Measurements from ENCODE around the gene GNPAT.

Gene GNPAT

DNA sequence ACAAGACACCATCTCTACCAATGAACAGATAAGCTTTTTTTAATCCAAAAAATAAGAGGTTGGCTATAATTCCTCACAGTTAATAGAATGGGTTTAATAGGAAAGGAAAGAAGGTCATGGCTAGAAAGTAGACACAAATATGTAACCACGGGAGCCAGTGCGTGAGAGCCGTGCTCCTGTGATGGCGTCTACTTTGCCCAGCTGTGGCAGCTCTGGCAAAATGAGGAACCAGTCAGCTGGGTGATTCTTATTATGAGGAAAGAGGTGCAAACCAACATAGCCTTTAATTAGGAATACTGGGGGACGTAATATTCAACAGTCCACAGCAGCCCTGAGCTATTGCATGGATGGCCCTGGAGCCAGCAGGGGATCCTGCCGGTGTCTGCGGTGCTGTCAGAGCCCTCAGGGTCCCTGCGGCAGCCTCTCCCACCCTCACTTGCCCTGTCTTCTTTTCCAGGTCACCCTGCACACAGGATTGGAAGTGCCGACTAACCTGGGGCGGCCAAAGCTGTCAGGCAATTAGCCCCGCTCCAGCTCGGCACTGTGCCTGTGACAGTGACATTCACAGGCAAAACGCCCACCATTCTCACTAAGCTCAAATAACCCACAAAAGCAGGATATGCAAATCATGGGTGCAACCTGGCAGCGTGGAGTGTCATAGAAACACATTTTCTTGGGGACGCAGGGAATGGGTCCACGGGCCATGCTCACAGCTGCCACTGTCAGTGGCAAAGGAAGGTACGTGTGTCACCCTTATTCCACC lies 25.9 kb upstream of the GNPAT start:
- Histone ChIP-seq H3K36me3 (no peaks in the 10 kb centered on the region), H3K27ac (no peak overlapping the region), H3K4me3 (ENCODE audit: low read depth in 1 of 2, low read length in 1 of 2) (no peak overlapping the region), H3K27me3 (no peaks in the 10 kb centered on the region), H3K4me1 (ENCODE audit: control insufficient read depth in 1 of 2, insufficient read depth in 1 of 2, low read depth in 1 of 2, low read length in 1 of 2) (peaks cover 28 to 29% of the 10 kb centered on the region in 2 experiments), H3K9me3 (no peaks in the 10 kb centered on the region)
- TF ChIP-seq, protein P1, sequence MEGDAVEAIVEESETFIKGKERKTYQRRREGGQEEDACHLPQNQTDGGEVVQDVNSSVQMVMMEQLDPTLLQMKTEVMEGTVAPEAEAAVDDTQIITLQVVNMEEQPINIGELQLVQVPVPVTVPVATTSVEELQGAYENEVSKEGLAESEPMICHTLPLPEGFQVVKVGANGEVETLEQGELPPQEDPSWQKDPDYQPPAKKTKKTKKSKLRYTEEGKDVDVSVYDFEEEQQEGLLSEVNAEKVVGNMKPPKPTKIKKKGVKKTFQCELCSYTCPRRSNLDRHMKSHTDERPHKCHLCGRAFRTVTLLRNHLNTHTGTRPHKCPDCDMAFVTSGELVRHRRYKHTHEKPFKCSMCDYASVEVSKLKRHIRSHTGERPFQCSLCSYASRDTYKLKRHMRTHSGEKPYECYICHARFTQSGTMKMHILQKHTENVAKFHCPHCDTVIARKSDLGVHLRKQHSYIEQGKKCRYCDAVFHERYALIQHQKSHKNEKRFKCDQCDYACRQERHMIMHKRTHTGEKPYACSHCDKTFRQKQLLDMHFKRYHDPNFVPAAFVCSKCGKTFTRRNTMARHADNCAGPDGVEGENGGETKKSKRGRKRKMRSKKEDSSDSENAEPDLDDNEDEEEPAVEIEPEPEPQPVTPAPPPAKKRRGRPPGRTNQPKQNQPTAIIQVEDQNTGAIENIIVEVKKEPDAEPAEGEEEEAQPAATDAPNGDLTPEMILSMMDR (IDR thresholded peaks at IDR 0.05) = no peak

DNA sequence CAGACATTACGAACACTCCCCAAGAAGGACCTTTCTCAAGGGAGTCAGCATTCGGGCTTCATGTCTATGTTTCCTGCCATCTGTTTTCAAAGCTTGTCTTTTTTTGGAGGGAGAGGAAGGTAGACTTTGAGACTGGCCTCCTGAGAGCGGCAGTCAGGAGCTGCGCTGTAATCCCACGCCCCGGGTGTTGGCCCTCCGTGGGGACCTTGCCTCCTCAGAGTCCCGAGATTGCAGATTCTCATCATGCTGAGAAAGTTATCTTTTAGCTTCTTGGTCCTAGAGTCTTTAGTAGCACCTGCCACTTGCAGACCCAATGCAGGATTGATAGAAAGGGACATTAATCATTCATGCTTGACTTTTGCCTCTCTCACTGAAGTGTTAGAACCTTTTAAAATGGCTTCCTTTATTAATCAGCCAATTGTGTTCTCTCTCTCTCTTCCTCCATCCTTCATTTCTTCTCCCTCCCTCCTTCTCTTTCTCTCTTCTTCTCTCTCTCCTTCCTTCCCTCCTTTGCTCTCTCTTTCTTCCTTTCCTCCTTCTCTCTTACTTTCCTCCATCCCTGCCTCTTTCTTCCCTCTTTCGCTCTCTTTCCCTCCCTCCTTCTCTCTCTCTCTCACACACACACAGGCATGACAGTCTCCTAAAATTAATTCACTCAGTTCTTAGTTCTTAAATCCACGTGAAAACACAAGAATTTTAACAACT lies 25.2 kb upstream of the GNPAT start:
- H3K36me3 ChIP-seq = no peaks in the 10 kb centered on the region
- no peaks in the 10 kb centered on the region for H3K9me3 ChIP-seq
- H3K27ac ChIP-seq = no peak overlapping the region
- TF ChIP-seq, protein P1 (IDR thresholded peaks at IDR 0.05) = no peak
- no peak overlapping the region for H3K4me3 ChIP-seq (ENCODE audit: low read depth in 1 of 2, low read length in 1 of 2)
- peaks cover 28 to 29% of the 10 kb centered on the region in 2 experiments for H3K4me1 ChIP-seq (ENCODE audit: control insufficient read depth in 1 of 2, insufficient read depth in 1 of 2, low read depth in 1 of 2, low read length in 1 of 2)
- H3K27me3 ChIP-seq = no peaks in the 10 kb centered on the region

DNA sequence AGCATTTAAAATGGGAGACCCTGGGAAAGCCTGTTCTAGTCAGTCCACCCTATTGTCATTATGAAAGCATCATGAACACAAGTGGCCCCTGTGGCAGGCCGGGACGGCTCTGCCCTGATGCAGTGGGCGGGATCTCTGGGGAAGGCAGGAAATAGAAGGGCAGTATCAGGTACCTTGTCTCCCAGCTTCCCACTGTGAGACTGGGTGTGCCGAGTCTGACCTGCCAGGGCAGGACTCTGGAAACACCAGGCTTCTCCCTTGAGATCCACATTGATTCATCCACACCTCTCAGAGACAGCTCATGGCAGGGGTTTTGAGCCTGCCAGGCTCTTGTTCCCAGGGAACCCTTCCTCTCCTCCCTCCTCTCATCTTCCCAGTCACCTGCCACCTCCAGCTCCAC lies 24.5 kb upstream of the GNPAT start:
- Histone ChIP-seq H3K27me3 (no peaks in the 10 kb centered on the region), H3K4me1 (ENCODE audit: control insufficient read depth in 1 of 2, insufficient read depth in 1 of 2, low read depth in 1 of 2, low read length in 1 of 2) (peaks cover 22 to 24% of the 10 kb centered on the region in 2 experiments), H3K4me3 (ENCODE audit: low read depth in 1 of 2, low read length in 1 of 2) (no peak overlapping the region), H3K27ac (no peak overlapping the region), H3K9me3 (no peaks in the 10 kb centered on the region), H3K36me3 (no peaks in the 10 kb centered on the region)
- TF ChIP-seq, protein P1 (IDR thresholded peaks at IDR 0.05) = no peak

DNA sequence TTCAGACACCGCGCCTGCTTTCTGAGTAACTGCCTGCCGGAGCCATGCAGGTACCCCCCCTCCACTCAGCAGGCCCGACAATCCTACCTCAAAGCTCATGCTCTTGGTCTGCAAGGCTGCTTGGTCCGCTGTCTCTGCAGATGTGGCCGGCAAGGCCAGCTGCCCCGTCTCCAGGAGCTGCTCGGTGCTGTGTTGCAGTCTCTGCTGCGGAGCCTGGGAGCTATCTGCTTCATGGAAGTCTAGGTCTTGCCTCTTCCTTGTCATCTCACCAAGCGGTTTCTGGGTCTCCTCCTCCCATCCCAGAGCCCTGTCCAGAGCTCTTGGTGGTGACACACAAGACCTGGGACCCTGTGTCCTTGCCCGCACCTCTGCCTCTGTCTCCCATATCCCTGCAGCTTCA lies 24.0 kb upstream of the GNPAT start:
- H3K9me3 ChIP-seq = no peaks in the 10 kb centered on the region
- H3K27me3 ChIP-seq = no peaks in the 10 kb centered on the region
- no peaks in the 10 kb centered on the region for H3K36me3 ChIP-seq
- no peak overlapping the region for H3K4me3 ChIP-seq (ENCODE audit: low read depth in 1 of 2, low read length in 1 of 2)
- no peak overlapping the region for H3K27ac ChIP-seq
- H3K4me1 ChIP-seq (ENCODE audit: control insufficient read depth in 1 of 2, insufficient read depth in 1 of 2, low read depth in 1 of 2, low read length in 1 of 2) = peaks cover 20 to 21% of the 10 kb centered on the region in 2 experiments
- TF ChIP-seq, protein P1 (IDR thresholded peaks at IDR 0.05) = no peak

DNA sequence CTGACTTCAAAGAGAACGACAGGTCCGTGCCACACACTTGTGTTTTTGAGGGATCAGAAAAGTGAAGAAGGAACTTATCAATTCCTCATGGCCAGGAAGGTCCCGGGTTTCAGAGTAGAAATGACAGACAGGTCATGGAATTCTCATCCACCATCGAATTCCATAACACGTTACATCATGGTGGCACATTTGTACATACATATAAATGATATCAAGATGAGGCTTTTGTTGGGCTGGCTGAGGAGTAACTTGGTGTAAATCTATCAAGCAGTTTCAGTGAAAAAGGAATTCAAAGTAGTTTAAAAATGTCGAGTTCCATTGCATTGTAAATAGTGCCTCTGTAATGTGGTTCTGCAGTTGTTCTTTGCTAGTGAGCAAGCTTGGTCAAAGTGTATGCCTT lies 22.9 kb upstream of the GNPAT start:
- H3K9me3 ChIP-seq = no peaks in the 10 kb centered on the region
- TF ChIP-seq, protein P1 (IDR thresholded peaks at IDR 0.05) = no peak

More for the DNA sequence above, 22.9 kb upstream of the GNPAT start:
- Histone ChIP-seq H3K27me3 (no peaks in the 10 kb centered on the region), H3K4me3 (ENCODE audit: low read depth in 1 of 2, low read length in 1 of 2) (no peak overlapping the region), H3K27ac (no peak overlapping the region), H3K36me3 (peaks cover 9% of the 10 kb centered on the region), H3K4me1 (ENCODE audit: control insufficient read depth in 1 of 2, insufficient read depth in 1 of 2, low read depth in 1 of 2, low read length in 1 of 2) (peaks cover 10 to 18% of the 10 kb centered on the region in 2 experiments)

Measured in neutrophil (primary cell).